H9 (cell line): Measurements from ENCODE around the gene UGT1A8. TPM values are rescaled to one million over a fixed set of nuclear protein-coding genes. Genes with fewer than 3 reads are reported as not detected.
"Not testable (repeated sequence)": the region's sequence is repeated elsewhere in the genome, so short reads cannot be mapped to it uniquely, and the experiment has no call there.

ENCODE experiments used
- DNase-seq: peaks from one replicate; pipeline ENCODE4 v3.0.0-alpha.2; 2017
- H2AFZ ChIP-seq: one replicate; pipeline ENCODE4 v1.6.1; 2013; ENCODE audit warnings: mild to moderate bottlenecking, low read length, control low read depth, moderate library complexity
- H2AK5ac ChIP-seq: 2 replicates; pipeline ENCODE4 v1.6.1; 2013; ENCODE audit warnings: low read length, control low read depth, mixed read lengths; ENCODE audit not compliant: insufficient read length
- H2BK120ac ChIP-seq: one replicate; pipeline ENCODE4 v1.6.1; 2013; ENCODE audit warnings: low read depth, mild to moderate bottlenecking, low read length, control low read depth, inconsistent platforms; ENCODE audit not compliant: poor library complexity, severe bottlenecking
- H2BK12ac ChIP-seq: 2 replicates; pipeline ENCODE4 v1.6.1; 2013; ENCODE audit warnings: low read length, control low read depth, mixed read lengths, low read depth; ENCODE audit not compliant: insufficient read length
- H2BK15ac ChIP-seq: 2 replicates; pipeline ENCODE4 v1.6.1; 2013; ENCODE audit warnings: low read depth, low read length, control low read depth
- H2BK20ac ChIP-seq: one replicate; pipeline ENCODE4 v1.6.1; 2013; ENCODE audit warnings: low read depth, mild to moderate bottlenecking, low read length, control low read depth, inconsistent platforms; ENCODE audit not compliant: poor library complexity, severe bottlenecking
- H2BK5ac ChIP-seq: 2 replicates; pipeline ENCODE4 v1.6.1; 2013; ENCODE audit warnings: low read length, control low read depth, mixed read lengths; ENCODE audit not compliant: insufficient read length
- H3K14ac ChIP-seq: 2 replicates; pipeline ENCODE4 v1.6.1; 2013; ENCODE audit warnings: low read length, control low read depth; ENCODE audit not compliant: insufficient read depth
- H3K18ac ChIP-seq: 2 replicates; pipeline ENCODE4 v1.6.1; 2013; ENCODE audit warnings: low read depth, mild to moderate bottlenecking, mixed read lengths, low read length, control low read depth; ENCODE audit not compliant: insufficient read length
- H3K23ac ChIP-seq: 2 replicates; pipeline ENCODE4 v1.6.1; 2013; ENCODE audit warnings: low read length, control low read depth, mixed read lengths, low read depth; ENCODE audit not compliant: insufficient read length
- H3K23me2 ChIP-seq: 2 replicates; pipeline ENCODE4 v1.6.1; 2013; ENCODE audit warnings: low read depth, mild to moderate bottlenecking, mixed read lengths, low read length, control low read depth; ENCODE audit not compliant: insufficient read length, poor library complexity, severe bottlenecking
- H3K27ac ChIP-seq: 2 replicates; pipeline ENCODE4 v1.5.1; 2013; ENCODE audit warnings: low read length, control low read depth, mixed read lengths, low read depth; ENCODE audit not compliant: insufficient read length
- H3K27me3 ChIP-seq: 2 replicates; pipeline ENCODE4 v1.6.1; 2013; ENCODE audit warnings: low read length, control low read depth, inconsistent platforms; ENCODE audit not compliant: insufficient read depth
- H3K4ac ChIP-seq: 2 replicates; pipeline ENCODE4 v1.6.1; 2013; ENCODE audit warnings: low read depth, mild to moderate bottlenecking, control low read depth, inconsistent platforms, low read length, moderate library complexity
- H3K4me1 ChIP-seq: 2 replicates; pipeline ENCODE4 v1.6.1; 2013; ENCODE audit warnings: low read length, control low read depth, inconsistent platforms; ENCODE audit not compliant: insufficient read depth
- H3K4me2 ChIP-seq: 2 replicates; pipeline ENCODE4 v1.6.1; 2013; ENCODE audit warnings: low read length, control low read depth, mixed read lengths; ENCODE audit not compliant: insufficient read length, insufficient read depth
- H3K56ac ChIP-seq: 2 replicates; pipeline ENCODE4 v1.6.1; 2013; ENCODE audit warnings: low read depth, mild to moderate bottlenecking, mixed read lengths, low read length, control low read depth; ENCODE audit not compliant: insufficient read length
- H3K79me1 ChIP-seq: 2 replicates; pipeline ENCODE4 v1.6.1; 2013; ENCODE audit warnings: low read depth, mild to moderate bottlenecking, moderate library complexity, low read length, control low read depth, inconsistent platforms; ENCODE audit not compliant: insufficient read depth, poor library complexity, severe bottlenecking
- H3K79me2 ChIP-seq: 2 replicates; pipeline ENCODE4 v1.6.1; 2013; ENCODE audit warnings: low read length, control low read depth, inconsistent platforms; ENCODE audit not compliant: insufficient read depth
- H3K9ac ChIP-seq: 2 replicates; pipeline ENCODE4 v1.6.1; 2013; ENCODE audit warnings: low read length, control low read depth, mixed read lengths; ENCODE audit not compliant: insufficient read length; ENCODE audit errors: extremely low read depth
- H3K9me3 ChIP-seq: one replicate; pipeline ENCODE4 v1.6.1; 2013; ENCODE audit warnings: low read depth, low read length, inconsistent platforms; ENCODE audit not compliant: control insufficient read depth
- H3T11ph ChIP-seq: one replicate; pipeline ENCODE4 v1.6.1; 2013; ENCODE audit warnings: mild to moderate bottlenecking, low read length, control low read depth, inconsistent platforms
- H4K20me1 ChIP-seq: one replicate; pipeline ENCODE4 v1.6.1; 2013; ENCODE audit not compliant: control insufficient read depth, insufficient read length, insufficient read depth
- H4K5ac ChIP-seq: 2 replicates; pipeline ENCODE4 v1.6.1; 2013; ENCODE audit warnings: low read depth, mild to moderate bottlenecking, mixed read lengths, low read length, control low read depth; ENCODE audit not compliant: insufficient read length
- H4K8ac ChIP-seq: replicated peaks from 2 replicates; pipeline ENCODE4 v1.6.1; 2013; ENCODE audit warnings: low read length, control low read depth, mixed read lengths, low read depth; ENCODE audit not compliant: insufficient read length
- H4K91ac ChIP-seq: 2 replicates; pipeline ENCODE4 v1.6.1; 2013; ENCODE audit warnings: low read depth, mild to moderate bottlenecking, moderate library complexity, mixed read lengths, low read length, control low read depth; ENCODE audit not compliant: insufficient read length
- H3K27ac Mint-ChIP-seq, 3 experiments: 2 replicates in 2 of 3; 3 replicates in 1 of 3; pipeline ENCODE4 v1.8.0; 2020 to 2021; ENCODE audit warnings: mixed read lengths in 3 of 3, mild to moderate bottlenecking in 1 of 3, moderate library complexity in 1 of 3
- H3K27me3 Mint-ChIP-seq: 2 replicates; pipeline ENCODE4 v1.8.0; 2021; ENCODE audit warnings: low read depth, mild to moderate bottlenecking, moderate library complexity, mixed read lengths
- H3K36me3 Mint-ChIP-seq, 3 experiments: 2 replicates in 2 of 3; 3 replicates in 1 of 3; pipeline ENCODE4 v1.8.0; 2020 to 2021; ENCODE audit warnings: low read depth in 3 of 3, mixed read lengths in 3 of 3; ENCODE audit not compliant: insufficient read depth in 1 of 3
- H3K4me1 Mint-ChIP-seq, 2 experiments: 2 replicates each; pipeline ENCODE4 v1.8.0; 2020; ENCODE audit warnings: mixed read lengths in 2 of 2
- H3K4me3 Mint-ChIP-seq, 2 experiments: 2 replicates in 1 of 2; 3 replicates in 1 of 2; pipeline ENCODE4 v1.8.0; 2020 to 2021; ENCODE audit warnings: mild to moderate bottlenecking in 2 of 2, mixed read lengths in 2 of 2, moderate library complexity in 1 of 2
- H3K9me3 Mint-ChIP-seq, 2 experiments: 2 replicates in 1 of 2; 3 replicates in 1 of 2; pipeline ENCODE4 v1.8.0; 2020; ENCODE audit warnings: mild to moderate bottlenecking in 2 of 2, mixed read lengths in 2 of 2, moderate library complexity in 1 of 2
- CTCF ChIP-seq: fragments of 200-600 bp; sonication (generic); conservative IDR thresholded peaks from 3 replicates; pipeline ENCODE4 v1.8.0; 2021; ENCODE audit warnings: antibody characterized with exemption, mild to moderate bottlenecking
- WGBS: extraction: QIAGEN DNeasy Blood & Tissue Kit; methylation state at CpG from one replicate; pipeline ENCODE4 v1.1.7; 2013; ENCODE audit warnings: missing lambda C conversion rate, low lambda C conversion rate, mixed read lengths; ENCODE audit not compliant: insufficient read length; ENCODE audit errors: extremely low coverage; 5-methylcytosine and 5-hydroxymethylcytosine counted together
- total RNA-seq: library from RNA; stranded (reverse); gene quantifications from 2 replicates; pipeline ENCODE4 v1.2.1, GENCODE V29; 2021

The UGT1A8 gene
- total RNA-seq, 1 experiment from 2014 or later, result not detected

- no peak overlapping the region for H2AK5ac ChIP-seq
- H3K27ac ChIP-seq, result no peak overlapping the region
- H3K36me3 Mint-ChIP-seq, result peaks cover 15 to 23% (median 20%) of the 10 kb centered on the region in 3 experiments
- DNase-seq, result peak; percentile 66
- H3K27ac Mint-ChIP-seq, result no peak overlapping the region
- H3K79me1 ChIP-seq, result no peaks in the 10 kb centered on the region
- TF ChIP-seq CTCF, result peak; percentile 59
- no peaks in the 10 kb centered on the region for H3K23me2 ChIP-seq
- no peak overlapping the region for H3K14ac ChIP-seq
- no peak overlapping the region for H3T11ph ChIP-seq
- H3K4me1 ChIP-seq, result no peaks in the 10 kb centered on the region
- no peak overlapping the region for H4K8ac ChIP-seq
- no peaks in the 10 kb centered on the region for H3K79me2 ChIP-seq
- peaks cover 34 to 39% of the 10 kb centered on the region in 2 experiments for H3K9me3 Mint-ChIP-seq
- H2BK20ac ChIP-seq, result no peak overlapping the region
- no peak overlapping the region for H2BK12ac ChIP-seq
- no peak overlapping the region for H3K4me2 ChIP-seq
- H3K27me3 Mint-ChIP-seq, result peaks cover 10% of the 10 kb centered on the region; the same call in 1 of the 2 replicates
- no peak overlapping the region for H3K4me3 Mint-ChIP-seq
- no peak overlapping the region for H3K4ac ChIP-seq
- H2BK15ac ChIP-seq, result no peak overlapping the region
- no CpG with 5 or more reads among the region's 1 CpG for WGBS
- H3K56ac ChIP-seq, result no peak overlapping the region
- no peak overlapping the region for H4K5ac ChIP-seq
- H3K27me3 ChIP-seq, result no peaks in the 10 kb centered on the region
- peaks cover 6% of the 10 kb centered on the region for H3K9me3 ChIP-seq
- no peak overlapping the region for H3K9ac ChIP-seq
- H2BK120ac ChIP-seq, result no peak overlapping the region
- H4K20me1 ChIP-seq, result no peaks in the 10 kb centered on the region
- H2BK5ac ChIP-seq, result no peak overlapping the region
- H4K91ac ChIP-seq, result no peak overlapping the region
- no peaks in the 10 kb centered on the region for H3K4me1 Mint-ChIP-seq
- H2AFZ ChIP-seq, result no peak overlapping the region
- H3K18ac ChIP-seq, result no peak overlapping the region
- H3K23ac ChIP-seq, result no peak overlapping the region
Observed at GRCh38 chr2:233643128-233643527, 25.7 kb downstream of the UGT1A8 start.

GRCh38 chr2:233646033-233646432 lies 28.6 kb downstream of the UGT1A8 start:
- not testable (repeated sequence) for H2BK20ac ChIP-seq, H4K20me1 ChIP-seq, H4K8ac ChIP-seq, H3K18ac ChIP-seq, H4K5ac ChIP-seq, H4K91ac ChIP-seq, H3K27ac Mint-ChIP-seq, H3K4me1 Mint-ChIP-seq, H2AK5ac ChIP-seq, H3K9me3 ChIP-seq, H3K14ac ChIP-seq, H2BK120ac ChIP-seq, H3K4ac ChIP-seq, H3K23me2 ChIP-seq, H3K4me3 Mint-ChIP-seq, H3K56ac ChIP-seq, H3K23ac ChIP-seq, H3K79me1 ChIP-seq, H3K9ac ChIP-seq, H3K4me2 ChIP-seq, H3K4me1 ChIP-seq, H3K27ac ChIP-seq, H2BK5ac ChIP-seq, H3K79me2 ChIP-seq, H2BK12ac ChIP-seq, H3T11ph ChIP-seq, H2BK15ac ChIP-seq, H3K27me3 ChIP-seq, H2AFZ ChIP-seq, DNase-seq
- peaks cover 15 to 23% (median 20%) of the 10 kb centered on the region in 3 experiments for H3K36me3 Mint-ChIP-seq
- peaks cover 34 to 40% of the 10 kb centered on the region in 2 experiments for H3K9me3 Mint-ChIP-seq
- peaks cover 11% of the 10 kb centered on the region; the same call in 1 of the 2 replicates for H3K27me3 Mint-ChIP-seq
- WGBS, result no CpG with 5 or more reads among the region's 3 CpGs
